H9 (cell line): ENCODE results near the gene ACACB. TPM values are rescaled to one million over a fixed set of nuclear protein-coding genes. Genes with fewer than 3 reads are reported as not detected.

ENCODE experiments used
- DNase-seq: peaks from one replicate; pipeline ENCODE4 v3.0.0-alpha.2; 2017
- H2AFZ ChIP-seq: one replicate; pipeline ENCODE4 v1.6.1; 2013; ENCODE audit warnings: mild to moderate bottlenecking, low read length, control low read depth, moderate library complexity
- H2AK5ac ChIP-seq: 2 replicates; pipeline ENCODE4 v1.6.1; 2013; ENCODE audit warnings: low read length, control low read depth, mixed read lengths; ENCODE audit not compliant: insufficient read length
- H2BK120ac ChIP-seq: one replicate; pipeline ENCODE4 v1.6.1; 2013; ENCODE audit warnings: low read depth, mild to moderate bottlenecking, low read length, control low read depth, inconsistent platforms; ENCODE audit not compliant: poor library complexity, severe bottlenecking
- H2BK12ac ChIP-seq: 2 replicates; pipeline ENCODE4 v1.6.1; 2013; ENCODE audit warnings: low read length, control low read depth, mixed read lengths, low read depth; ENCODE audit not compliant: insufficient read length
- H2BK15ac ChIP-seq: 2 replicates; pipeline ENCODE4 v1.6.1; 2013; ENCODE audit warnings: low read depth, low read length, control low read depth
- H2BK20ac ChIP-seq: one replicate; pipeline ENCODE4 v1.6.1; 2013; ENCODE audit warnings: low read depth, mild to moderate bottlenecking, low read length, control low read depth, inconsistent platforms; ENCODE audit not compliant: poor library complexity, severe bottlenecking
- H2BK5ac ChIP-seq: 2 replicates; pipeline ENCODE4 v1.6.1; 2013; ENCODE audit warnings: low read length, control low read depth, mixed read lengths; ENCODE audit not compliant: insufficient read length
- H3K14ac ChIP-seq: 2 replicates; pipeline ENCODE4 v1.6.1; 2013; ENCODE audit warnings: low read length, control low read depth; ENCODE audit not compliant: insufficient read depth
- H3K18ac ChIP-seq: 2 replicates; pipeline ENCODE4 v1.6.1; 2013; ENCODE audit warnings: low read depth, mild to moderate bottlenecking, mixed read lengths, low read length, control low read depth; ENCODE audit not compliant: insufficient read length
- H3K23ac ChIP-seq: 2 replicates; pipeline ENCODE4 v1.6.1; 2013; ENCODE audit warnings: low read length, control low read depth, mixed read lengths, low read depth; ENCODE audit not compliant: insufficient read length
- H3K23me2 ChIP-seq: 2 replicates; pipeline ENCODE4 v1.6.1; 2013; ENCODE audit warnings: low read depth, mild to moderate bottlenecking, mixed read lengths, low read length, control low read depth; ENCODE audit not compliant: insufficient read length, poor library complexity, severe bottlenecking
- H3K27ac ChIP-seq: 2 replicates; pipeline ENCODE4 v1.5.1; 2013; ENCODE audit warnings: low read length, control low read depth, mixed read lengths, low read depth; ENCODE audit not compliant: insufficient read length
- H3K27me3 ChIP-seq: 2 replicates; pipeline ENCODE4 v1.6.1; 2013; ENCODE audit warnings: low read length, control low read depth, inconsistent platforms; ENCODE audit not compliant: insufficient read depth
- H3K4ac ChIP-seq: 2 replicates; pipeline ENCODE4 v1.6.1; 2013; ENCODE audit warnings: low read depth, mild to moderate bottlenecking, control low read depth, inconsistent platforms, low read length, moderate library complexity
- H3K4me1 ChIP-seq: 2 replicates; pipeline ENCODE4 v1.6.1; 2013; ENCODE audit warnings: low read length, control low read depth, inconsistent platforms; ENCODE audit not compliant: insufficient read depth
- H3K4me2 ChIP-seq: 2 replicates; pipeline ENCODE4 v1.6.1; 2013; ENCODE audit warnings: low read length, control low read depth, mixed read lengths; ENCODE audit not compliant: insufficient read length, insufficient read depth
- H3K56ac ChIP-seq: 2 replicates; pipeline ENCODE4 v1.6.1; 2013; ENCODE audit warnings: low read depth, mild to moderate bottlenecking, mixed read lengths, low read length, control low read depth; ENCODE audit not compliant: insufficient read length
- H3K79me1 ChIP-seq: 2 replicates; pipeline ENCODE4 v1.6.1; 2013; ENCODE audit warnings: low read depth, mild to moderate bottlenecking, moderate library complexity, low read length, control low read depth, inconsistent platforms; ENCODE audit not compliant: insufficient read depth, poor library complexity, severe bottlenecking
- H3K79me2 ChIP-seq: 2 replicates; pipeline ENCODE4 v1.6.1; 2013; ENCODE audit warnings: low read length, control low read depth, inconsistent platforms; ENCODE audit not compliant: insufficient read depth
- H3K9ac ChIP-seq: 2 replicates; pipeline ENCODE4 v1.6.1; 2013; ENCODE audit warnings: low read length, control low read depth, mixed read lengths; ENCODE audit not compliant: insufficient read length; ENCODE audit errors: extremely low read depth
- H3K9me3 ChIP-seq: one replicate; pipeline ENCODE4 v1.6.1; 2013; ENCODE audit warnings: low read depth, low read length, inconsistent platforms; ENCODE audit not compliant: control insufficient read depth
- H3T11ph ChIP-seq: one replicate; pipeline ENCODE4 v1.6.1; 2013; ENCODE audit warnings: mild to moderate bottlenecking, low read length, control low read depth, inconsistent platforms
- H4K20me1 ChIP-seq: one replicate; pipeline ENCODE4 v1.6.1; 2013; ENCODE audit not compliant: control insufficient read depth, insufficient read length, insufficient read depth
- H4K5ac ChIP-seq: 2 replicates; pipeline ENCODE4 v1.6.1; 2013; ENCODE audit warnings: low read depth, mild to moderate bottlenecking, mixed read lengths, low read length, control low read depth; ENCODE audit not compliant: insufficient read length
- H4K8ac ChIP-seq: replicated peaks from 2 replicates; pipeline ENCODE4 v1.6.1; 2013; ENCODE audit warnings: low read length, control low read depth, mixed read lengths, low read depth; ENCODE audit not compliant: insufficient read length
- H4K91ac ChIP-seq: 2 replicates; pipeline ENCODE4 v1.6.1; 2013; ENCODE audit warnings: low read depth, mild to moderate bottlenecking, moderate library complexity, mixed read lengths, low read length, control low read depth; ENCODE audit not compliant: insufficient read length
- H3K27ac Mint-ChIP-seq, 3 experiments: 2 replicates in 2 of 3; 3 replicates in 1 of 3; pipeline ENCODE4 v1.8.0; 2020 to 2021; ENCODE audit warnings: mixed read lengths in 3 of 3, mild to moderate bottlenecking in 1 of 3, moderate library complexity in 1 of 3
- H3K27me3 Mint-ChIP-seq: 2 replicates; pipeline ENCODE4 v1.8.0; 2021; ENCODE audit warnings: low read depth, mild to moderate bottlenecking, moderate library complexity, mixed read lengths
- H3K36me3 Mint-ChIP-seq, 3 experiments: 2 replicates in 2 of 3; 3 replicates in 1 of 3; pipeline ENCODE4 v1.8.0; 2020 to 2021; ENCODE audit warnings: low read depth in 3 of 3, mixed read lengths in 3 of 3; ENCODE audit not compliant: insufficient read depth in 1 of 3
- H3K4me1 Mint-ChIP-seq, 2 experiments: 2 replicates each; pipeline ENCODE4 v1.8.0; 2020; ENCODE audit warnings: mixed read lengths in 2 of 2
- H3K4me3 Mint-ChIP-seq, 2 experiments: 2 replicates in 1 of 2; 3 replicates in 1 of 2; pipeline ENCODE4 v1.8.0; 2020 to 2021; ENCODE audit warnings: mild to moderate bottlenecking in 2 of 2, mixed read lengths in 2 of 2, moderate library complexity in 1 of 2
- H3K9me3 Mint-ChIP-seq, 2 experiments: 2 replicates in 1 of 2; 3 replicates in 1 of 2; pipeline ENCODE4 v1.8.0; 2020; ENCODE audit warnings: mild to moderate bottlenecking in 2 of 2, mixed read lengths in 2 of 2, moderate library complexity in 1 of 2
- WGBS: extraction: QIAGEN DNeasy Blood & Tissue Kit; methylation state at CpG from one replicate; pipeline ENCODE4 v1.1.7; 2013; ENCODE audit warnings: missing lambda C conversion rate, low lambda C conversion rate, mixed read lengths; ENCODE audit not compliant: insufficient read length; ENCODE audit errors: extremely low coverage; 5-methylcytosine and 5-hydroxymethylcytosine counted together
- total RNA-seq: library from RNA; stranded (reverse); gene quantifications from 2 replicates; pipeline ENCODE4 v1.2.1, GENCODE V29; 2021
- TF ChIP-seq, protein P1 (sequence below): fragments of 200-600 bp; sonication (generic); conservative IDR thresholded peaks from 3 replicates; pipeline ENCODE4 v1.8.0; 2021; ENCODE audit warnings: antibody characterized with exemption, mild to moderate bottlenecking

The ACACB gene
- total RNA-seq, 1 experiment from 2014 or later = 14.2 TPM

DNA sequence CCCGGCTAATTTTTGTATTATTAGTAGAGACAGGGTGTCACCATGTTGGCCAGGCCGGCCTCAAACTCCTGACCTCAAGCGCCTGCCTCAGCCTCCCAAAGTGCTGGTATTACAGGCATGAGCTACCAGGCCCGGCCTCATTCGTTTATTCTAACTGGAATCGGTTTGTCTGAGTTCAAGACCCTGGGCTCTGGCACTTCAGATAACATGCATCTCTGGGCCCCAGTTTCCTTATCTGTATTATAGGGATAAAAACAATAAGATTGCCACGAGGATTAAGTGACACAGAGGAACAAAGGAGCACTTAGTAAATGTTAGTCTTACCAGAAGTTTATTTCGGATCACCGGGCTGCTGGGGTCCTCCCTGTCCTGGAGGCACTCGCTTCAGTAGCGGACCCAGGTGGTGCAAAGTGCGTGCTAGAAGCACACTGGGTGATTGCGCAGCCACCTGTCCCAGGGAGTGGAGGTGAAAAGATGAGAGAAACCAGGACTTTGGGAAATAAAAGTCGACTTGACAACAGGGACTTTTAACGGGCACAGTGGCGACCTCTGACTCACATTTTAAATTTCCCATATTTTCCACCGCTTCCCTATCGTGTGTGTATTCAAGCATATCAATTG lies 37.5 kb downstream of the ACACB start:
- Histone ChIP-seq H4K5ac (no peak overlapping the region), H4K20me1 (no peaks in the 10 kb centered on the region), H3K14ac (no peak overlapping the region), H2AFZ (peak overlapping the region; percentile 80), H2BK20ac (no peak overlapping the region), H2BK12ac (no peak overlapping the region), H4K8ac (no peak overlapping the region), H3K79me1 (no peaks in the 10 kb centered on the region), H4K91ac (no peak overlapping the region), H3K9me3 (no peaks in the 10 kb centered on the region), H3K79me2 (no peaks in the 10 kb centered on the region), H2BK5ac (no peak overlapping the region), H3K4me1 (no peaks in the 10 kb centered on the region), H3K18ac (no peak overlapping the region), H3T11ph (no peak overlapping the region), H3K27ac (no peak overlapping the region), H3K56ac (no peak overlapping the region), H3K23me2 (peaks cover 8% of the 10 kb centered on the region), H3K4ac (no peak overlapping the region), H3K27me3 (no peaks in the 10 kb centered on the region), H2BK120ac (no peak overlapping the region), H2BK15ac (no peak overlapping the region), H3K9ac (peak overlapping the region; percentile 37), H3K4me2 (peak overlapping the region; percentile 95), H2AK5ac (no peak overlapping the region), H3K23ac (no peak overlapping the region)
- H3K4me3 Mint-ChIP-seq = peak overlapping the region; percentile 85 to 90
- no peaks in the 10 kb centered on the region for H3K9me3 Mint-ChIP-seq
- H3K4me1 Mint-ChIP-seq = peaks cover 13 to 15% of the 10 kb centered on the region in 2 experiments
- H3K36me3 Mint-ChIP-seq = no peaks in the 10 kb centered on the region
- no CpG with 5 or more reads among the region's 18 CpGs for WGBS
- TF ChIP-seq, protein P1, sequence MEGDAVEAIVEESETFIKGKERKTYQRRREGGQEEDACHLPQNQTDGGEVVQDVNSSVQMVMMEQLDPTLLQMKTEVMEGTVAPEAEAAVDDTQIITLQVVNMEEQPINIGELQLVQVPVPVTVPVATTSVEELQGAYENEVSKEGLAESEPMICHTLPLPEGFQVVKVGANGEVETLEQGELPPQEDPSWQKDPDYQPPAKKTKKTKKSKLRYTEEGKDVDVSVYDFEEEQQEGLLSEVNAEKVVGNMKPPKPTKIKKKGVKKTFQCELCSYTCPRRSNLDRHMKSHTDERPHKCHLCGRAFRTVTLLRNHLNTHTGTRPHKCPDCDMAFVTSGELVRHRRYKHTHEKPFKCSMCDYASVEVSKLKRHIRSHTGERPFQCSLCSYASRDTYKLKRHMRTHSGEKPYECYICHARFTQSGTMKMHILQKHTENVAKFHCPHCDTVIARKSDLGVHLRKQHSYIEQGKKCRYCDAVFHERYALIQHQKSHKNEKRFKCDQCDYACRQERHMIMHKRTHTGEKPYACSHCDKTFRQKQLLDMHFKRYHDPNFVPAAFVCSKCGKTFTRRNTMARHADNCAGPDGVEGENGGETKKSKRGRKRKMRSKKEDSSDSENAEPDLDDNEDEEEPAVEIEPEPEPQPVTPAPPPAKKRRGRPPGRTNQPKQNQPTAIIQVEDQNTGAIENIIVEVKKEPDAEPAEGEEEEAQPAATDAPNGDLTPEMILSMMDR = no peak
- peaks cover 22% of the 10 kb centered on the region for H3K27me3 Mint-ChIP-seq
- peak; percentile 57 for DNase-seq
- H3K27ac Mint-ChIP-seq = peak overlapping the region in 1 of 3 experiments; percentile 74; a peak in 1 of 7 replicates
